Superior temporal gyrus (tissue), 1 donor: ENCODE data around the gene RPL7L1.
"Not testable (repeated sequence)": the region's sequence is repeated elsewhere in the genome, so short reads cannot be mapped to it uniquely, and the experiment has no call there.

ENCODE experiments used
- DNase-seq: peaks from one replicate; pipeline ENCODE4 v3.0.0-alpha.2; 2016; ENCODE audit errors: extremely low spot score

The RPL7L1 gene

DNA sequence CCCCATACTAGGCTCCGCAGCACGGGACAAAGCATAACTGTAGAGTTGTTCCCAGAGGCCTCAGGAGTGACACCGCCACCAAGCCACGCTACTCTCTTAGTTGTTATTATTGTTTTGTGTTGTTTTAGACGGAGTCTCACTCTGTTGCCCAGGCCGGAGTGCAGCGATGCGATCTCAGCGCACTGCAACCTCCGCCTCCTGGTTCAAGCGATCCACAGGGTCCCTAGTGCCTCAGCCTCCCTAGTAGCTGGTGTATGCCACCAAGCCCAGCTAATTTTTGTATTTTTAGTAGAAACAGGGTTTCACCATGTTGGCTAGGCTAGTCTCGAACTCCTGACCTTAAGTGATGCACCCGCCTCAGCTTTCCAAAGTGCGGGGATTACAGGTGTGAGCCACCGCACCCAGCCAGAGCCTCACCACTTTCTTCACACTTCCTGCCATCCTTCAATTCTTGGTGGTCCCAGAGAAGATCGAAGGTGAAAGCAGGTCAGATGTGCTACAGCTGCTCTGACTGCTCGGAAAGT lies 11.8 kb downstream of the RPL7L1 start:
- DNase-seq: no peak

DNA sequence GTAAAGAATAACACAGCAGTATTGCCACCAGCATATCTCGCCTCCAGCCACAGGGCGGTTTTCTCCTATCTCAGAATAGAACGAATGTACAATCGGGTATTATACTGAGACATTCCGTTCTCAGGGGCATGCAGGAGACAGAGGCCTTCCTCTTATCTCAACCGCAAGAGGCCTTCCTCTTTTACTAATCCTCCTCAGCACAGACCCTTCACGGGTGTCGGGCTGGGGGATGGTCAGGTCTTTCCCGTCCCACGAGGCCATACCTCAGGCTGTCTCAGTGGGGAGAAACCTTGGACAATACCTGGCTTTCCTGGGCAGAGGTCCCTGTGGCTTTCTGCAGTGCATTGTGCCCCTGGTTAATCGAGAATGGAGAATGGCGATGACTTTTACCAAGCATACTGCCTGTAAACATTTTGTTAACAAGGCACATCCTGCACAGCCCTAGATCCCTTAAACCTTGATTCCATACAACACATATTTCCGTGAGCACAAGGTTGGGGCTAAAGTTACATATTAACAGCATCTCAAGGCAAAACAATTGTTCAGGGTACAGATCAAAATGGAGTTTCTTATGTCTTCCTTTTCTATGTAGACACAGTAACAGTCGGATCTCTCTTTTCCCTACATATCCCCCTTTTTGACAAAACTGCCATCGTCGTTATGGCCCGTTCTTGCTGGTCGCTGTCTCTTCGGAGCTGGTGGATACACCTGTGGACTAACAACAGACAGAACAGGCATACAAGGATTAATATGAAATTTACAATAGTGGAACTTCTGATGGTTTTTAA lies 14.8 kb downstream of the RPL7L1 start:
- not testable (repeated sequence) for DNase-seq

DNA sequence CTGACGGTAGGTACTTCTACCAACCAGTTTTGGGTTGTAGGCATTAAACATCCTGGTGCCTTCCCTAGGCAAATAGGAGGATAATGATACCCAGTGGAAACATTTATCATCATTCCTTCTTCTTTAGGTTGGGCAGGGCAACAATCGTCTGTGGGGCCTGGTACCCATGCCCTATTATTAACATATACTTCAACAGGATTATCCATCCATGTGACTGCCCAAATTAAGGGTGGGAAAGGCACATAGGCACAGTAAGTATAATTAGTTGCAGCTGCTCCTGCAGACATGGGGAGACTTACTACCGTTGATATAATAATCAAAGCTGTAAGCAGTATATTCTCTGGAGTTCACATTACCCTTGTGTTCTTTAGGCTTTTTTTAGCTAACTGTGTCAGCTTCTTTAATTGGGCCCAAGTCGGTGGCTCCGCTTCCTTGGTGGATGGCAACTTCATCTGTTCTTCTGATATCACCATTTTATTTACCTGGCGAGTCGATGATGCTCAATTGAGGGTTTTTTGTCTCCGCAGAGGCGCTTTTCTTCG lies 16.8 kb downstream of the RPL7L1 start:
- DNase-seq: no peak

DNA sequence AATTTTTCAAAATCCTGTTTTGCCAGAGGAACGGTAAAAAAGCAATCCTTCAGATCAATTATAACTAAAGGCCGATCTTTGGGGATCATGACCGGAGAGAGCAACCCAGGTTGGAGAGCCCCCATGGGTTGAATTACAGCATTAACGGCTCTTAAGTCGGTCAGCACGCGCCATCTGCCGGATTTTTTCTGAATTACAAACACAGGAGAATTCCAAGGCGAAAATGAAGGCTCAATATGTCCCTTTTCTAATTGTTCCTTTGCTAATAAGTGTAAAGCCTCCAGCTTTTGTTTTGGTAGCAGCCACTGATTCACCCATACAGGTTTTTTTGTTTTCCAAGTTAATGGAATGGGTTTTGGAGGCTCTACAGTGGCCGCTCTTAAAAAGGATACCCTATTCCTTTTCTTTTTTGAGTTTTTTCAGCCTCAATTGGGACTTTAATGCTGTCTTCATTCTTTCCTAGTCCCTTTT lies 19.5 kb downstream of the RPL7L1 start:
- DNase-seq: peak; percentile 90

DNA sequence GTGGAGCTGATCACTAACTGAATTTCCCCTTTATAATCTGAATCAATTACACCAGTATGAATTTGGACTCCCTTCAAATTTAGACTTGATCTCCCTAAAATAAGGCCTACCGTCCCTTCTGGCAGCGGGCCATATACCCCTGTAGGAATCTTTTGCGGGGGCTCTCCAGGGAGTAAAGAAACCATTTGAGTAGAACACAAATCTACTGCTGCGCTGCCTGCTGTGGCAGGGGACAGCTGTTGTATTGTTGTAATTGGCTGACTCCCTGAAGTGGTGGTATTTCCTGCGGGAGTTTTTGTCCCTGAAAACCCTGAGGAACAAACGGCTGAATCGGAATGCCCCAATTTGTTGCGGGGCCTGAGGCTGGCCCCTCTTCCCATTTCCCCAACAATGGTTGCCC lies 20.5 kb downstream of the RPL7L1 start:
- no peak for DNase-seq

DNA sequence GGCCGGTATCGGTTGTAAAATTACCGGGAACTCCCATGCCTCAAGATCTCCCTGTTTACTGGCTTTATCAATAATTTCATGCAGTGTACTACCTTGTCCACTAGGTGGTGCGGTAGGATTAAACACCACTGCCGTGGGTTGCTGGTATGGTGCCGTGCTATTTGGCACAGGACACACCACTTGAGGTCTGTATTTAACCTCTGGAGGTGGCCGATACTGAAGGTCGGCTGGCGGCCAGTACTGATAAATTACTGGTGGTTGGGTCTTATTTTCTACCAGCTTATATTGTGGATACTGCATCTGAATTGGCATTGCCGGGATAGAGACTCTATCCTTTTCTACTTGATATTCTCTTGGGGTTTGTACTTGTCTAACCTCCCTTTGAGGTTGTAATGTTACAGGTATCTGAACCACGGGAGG lies 22.1 kb downstream of the RPL7L1 start:
- peak; percentile 96 for DNase-seq

DNA sequence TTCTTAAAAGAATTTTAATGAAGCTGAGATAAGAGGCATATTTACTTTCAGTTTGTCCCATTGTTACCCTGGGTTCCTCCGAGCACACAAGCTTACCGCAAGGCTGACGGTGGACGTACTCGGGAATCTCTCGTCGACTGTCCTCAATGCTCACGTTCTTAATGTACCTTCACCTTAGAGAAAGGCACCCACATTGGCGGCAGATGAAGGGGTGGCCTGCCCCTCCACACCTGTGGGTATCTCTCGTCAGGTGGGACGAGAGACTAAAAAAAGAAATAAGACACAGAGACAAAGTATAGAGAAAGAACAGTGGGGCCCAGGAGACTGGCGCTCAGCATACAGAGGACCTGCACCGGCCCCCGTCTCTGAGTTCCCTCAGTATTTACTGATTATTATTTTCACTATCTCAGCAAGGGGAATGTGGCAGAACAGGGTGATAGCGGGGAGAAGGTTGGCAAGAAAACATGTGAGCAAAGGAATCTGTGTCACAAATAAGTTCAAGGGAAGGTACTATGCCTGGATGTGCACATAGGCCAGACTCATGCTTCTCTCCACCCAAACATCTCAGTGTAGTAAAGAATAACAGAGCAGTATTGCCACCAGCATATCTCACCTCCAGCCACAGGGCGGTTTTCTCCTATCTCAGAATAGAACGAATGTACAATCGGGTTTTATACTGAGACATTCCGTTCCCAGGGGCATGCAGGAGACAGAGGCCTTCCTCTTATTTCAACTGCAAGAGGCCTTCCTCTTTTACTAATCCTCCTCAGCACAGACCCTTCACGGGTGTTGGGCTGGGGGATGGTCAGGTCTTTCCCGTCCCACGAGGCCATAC lies 23.2 kb downstream of the RPL7L1 start:
- DNase-seq: not testable (repeated sequence)

DNA sequence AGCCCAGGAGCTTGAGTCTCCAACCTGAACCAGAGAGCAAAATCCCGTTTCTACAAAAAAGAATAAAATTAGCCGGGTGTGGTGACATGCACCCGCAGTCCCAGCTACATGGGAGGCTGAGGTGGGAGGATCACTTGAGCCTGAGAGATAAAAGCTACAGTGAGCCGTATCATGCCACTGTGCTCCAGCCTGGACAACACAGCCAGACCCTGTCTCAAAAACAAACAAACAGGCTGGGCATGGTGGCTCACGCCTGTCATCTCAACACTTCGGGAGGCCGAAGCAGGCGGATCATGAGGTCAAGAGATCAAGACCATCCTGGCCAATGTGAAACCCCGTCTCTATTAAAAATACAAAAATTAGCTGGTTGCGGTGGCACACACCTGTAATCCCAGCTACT lies 25.1 kb downstream of the RPL7L1 start:
- DNase-seq: no peak

DNA sequence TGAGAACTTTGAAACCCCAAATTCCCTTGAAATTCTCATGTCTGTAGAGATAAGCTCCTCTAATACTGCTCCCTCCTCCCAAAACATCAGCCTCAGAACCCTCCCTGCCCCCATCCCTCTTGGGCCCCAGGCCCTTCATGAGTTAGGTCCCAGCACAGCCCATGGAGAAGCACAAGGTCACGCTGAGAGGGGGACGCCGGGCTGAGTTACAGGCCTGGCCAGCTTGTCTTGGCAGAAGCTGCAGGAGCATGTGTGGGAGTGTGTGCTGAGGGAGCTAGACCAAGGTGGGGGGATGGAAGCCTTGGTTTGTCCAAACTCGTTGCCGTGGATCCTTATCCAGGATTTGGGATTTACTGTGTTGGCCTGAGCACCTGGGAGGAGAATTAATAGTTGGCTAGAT lies 27.9 kb downstream of the RPL7L1 start:
- DNase-seq: no peak

DNA sequence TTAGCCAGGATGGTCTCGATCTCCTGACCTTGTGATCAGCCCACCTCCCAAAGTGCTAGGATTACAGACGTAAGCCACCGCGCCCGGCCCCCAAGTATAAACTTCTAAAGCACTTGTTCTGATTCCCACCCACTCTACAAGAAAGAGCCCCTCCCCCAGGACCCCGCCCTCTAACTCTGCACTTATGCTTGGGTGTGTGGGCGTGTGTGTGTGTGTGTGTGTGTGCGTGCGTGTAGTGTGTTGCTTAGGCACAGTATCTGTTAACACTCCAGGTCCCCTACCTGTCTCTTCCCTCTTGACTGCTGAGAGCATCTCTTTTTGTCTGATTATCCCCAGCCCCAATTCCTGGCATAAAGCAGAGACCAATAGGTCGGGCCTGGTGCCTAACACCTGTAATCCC lies 30.4 kb downstream of the RPL7L1 start:
- no peak for DNase-seq

DNA sequence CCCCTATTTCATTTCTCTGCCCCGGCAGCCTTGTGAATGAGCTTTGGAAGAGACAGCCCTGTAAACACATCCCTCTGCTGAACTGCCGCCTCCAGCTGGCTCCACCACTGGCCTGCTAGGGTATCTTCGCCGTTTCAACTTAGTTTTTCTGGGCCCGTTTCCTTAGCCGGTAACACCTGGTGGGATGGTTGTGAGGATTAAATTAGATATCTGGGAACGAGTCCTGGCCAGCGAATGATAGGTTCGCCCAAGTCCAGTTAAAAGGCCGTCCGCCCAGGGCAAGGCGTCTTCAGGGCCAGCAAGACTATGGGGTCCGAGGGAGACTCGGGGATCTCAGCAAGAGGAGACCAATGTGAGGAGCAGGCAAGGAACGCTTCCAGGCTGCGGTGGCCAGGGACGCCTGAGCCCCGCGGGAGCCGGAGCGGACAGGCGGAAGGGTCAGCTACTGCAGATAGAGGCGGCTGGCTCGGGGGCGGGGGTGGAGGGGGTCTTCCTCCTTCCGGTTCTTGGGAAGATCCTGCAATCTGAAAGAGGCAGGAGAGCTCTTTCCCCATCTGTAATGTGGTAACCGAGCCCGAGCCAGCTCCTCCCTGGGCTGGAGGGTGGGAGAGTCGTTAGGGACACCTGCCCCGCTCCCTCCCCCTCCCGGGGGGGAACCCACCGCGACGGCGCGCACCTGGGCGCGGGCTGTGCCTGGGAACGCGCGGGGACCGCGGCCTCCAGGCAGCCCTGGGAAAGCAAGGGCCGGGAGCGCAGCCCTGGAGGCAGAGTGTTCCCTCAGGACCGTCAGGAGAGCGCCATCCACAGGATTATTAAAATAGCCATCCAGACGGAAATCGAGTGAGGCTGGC lies 32.0 kb downstream of the RPL7L1 start:
- DNase-seq: no peak

DNA sequence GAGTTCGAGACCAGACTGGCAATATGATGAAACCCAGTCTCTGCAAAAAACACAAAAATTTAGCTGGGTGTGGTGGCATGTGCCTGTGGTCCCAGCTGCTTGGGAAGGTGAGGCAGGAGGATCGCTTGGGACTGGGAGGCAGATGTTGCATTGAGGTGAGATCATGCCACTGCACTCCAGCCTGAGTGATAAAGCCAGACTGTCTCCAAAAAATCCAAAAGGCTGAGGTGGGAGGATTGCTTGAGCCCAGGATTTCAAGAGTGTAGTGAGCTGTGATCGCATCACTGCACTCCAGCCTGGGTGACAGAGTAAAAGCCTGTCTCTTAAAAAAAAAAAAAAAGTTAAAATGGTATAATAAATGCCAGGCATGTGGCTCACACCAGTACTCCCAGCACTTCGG lies 35.1 kb downstream of the RPL7L1 start:
- DNase-seq: no peak

DNA sequence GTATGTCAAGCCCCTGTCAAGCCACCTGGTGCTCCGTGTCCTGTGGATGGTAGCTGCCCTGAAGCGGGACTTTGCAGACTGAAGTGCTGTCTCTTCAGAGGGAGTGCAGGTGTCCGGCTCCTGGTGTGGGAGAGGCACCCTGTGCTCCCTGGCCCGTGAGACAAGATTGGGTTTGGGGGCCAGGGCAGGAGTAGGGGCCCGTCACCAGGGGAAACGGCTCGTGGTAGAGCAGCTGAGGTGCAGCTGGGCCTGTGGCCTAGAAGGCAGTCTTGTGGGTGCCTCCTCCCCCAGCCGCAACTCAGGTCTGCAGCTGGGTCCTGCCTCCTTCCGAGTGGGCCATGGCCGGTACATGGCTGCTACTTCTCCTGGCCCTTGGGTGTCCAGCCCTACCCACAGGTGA lies 36.3 kb downstream of the RPL7L1 start, which contains the start of gene PTCRA:
PTCRA (plus strand) TSS at position 322 of the 400 bp plus-strand sequence; CDS start at position 339, 17 bp downstream.
- DNase-seq: no peak

DNA sequence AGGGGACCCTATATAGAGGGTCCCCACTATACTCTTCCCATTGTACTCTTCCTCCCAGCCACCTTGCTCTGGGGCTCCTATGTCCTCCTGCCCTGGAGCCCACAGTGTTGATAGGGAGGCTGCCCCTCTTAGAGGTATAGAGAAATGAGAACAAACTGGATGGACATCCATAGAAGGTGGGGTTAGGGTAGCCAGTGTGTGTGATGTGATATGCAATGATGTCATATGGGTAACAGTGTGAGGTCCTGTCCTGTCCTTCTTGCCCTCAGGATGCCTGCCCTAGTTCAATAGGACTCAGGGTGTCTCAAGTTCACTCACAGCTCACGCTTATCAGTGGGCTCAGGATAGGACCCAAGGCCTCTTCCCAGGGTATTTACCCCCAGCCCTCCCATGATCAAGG lies 36.9 kb downstream of the RPL7L1 start:
- no peak for DNase-seq

DNA sequence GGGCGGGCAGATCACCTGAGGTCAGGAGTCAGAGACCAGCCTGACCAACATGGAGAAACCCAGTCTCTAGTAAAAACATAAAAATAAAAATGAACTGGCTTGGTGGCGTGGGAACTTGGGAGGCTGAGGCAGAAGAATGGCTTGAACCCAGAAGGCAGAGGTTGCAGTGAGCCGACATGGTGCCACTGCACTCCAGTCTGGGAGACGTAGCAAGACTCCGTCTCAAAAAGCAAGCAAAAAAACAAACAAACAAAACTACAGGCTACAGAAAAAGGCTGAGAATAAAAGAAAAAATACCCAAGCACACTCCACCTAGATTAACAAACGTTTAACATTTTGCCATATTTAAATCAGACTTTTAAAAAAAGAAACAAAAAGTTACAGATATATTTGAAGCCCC lies 42.4 kb downstream of the RPL7L1 start:
- DNase-seq: no peak

DNA sequence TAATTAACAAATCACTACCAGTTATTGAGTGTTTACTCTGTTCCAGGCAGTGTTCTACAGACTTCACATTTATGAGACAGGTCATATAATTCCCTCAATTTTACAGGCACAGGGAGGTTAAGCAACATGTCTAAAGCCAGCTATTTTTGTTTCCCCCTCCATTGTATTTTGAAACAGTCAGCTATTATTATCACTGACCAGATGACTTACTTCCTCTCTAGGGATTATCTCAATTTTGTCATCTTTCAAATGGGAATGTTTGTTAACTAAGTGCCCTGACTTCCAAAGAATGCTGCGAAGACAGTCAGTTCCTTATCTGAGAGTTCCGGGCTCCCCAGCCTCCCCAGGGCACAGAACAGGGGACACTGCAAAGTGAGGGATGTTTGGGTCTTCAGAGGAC lies 44.2 kb downstream of the RPL7L1 start:
- no peak for DNase-seq

DNA sequence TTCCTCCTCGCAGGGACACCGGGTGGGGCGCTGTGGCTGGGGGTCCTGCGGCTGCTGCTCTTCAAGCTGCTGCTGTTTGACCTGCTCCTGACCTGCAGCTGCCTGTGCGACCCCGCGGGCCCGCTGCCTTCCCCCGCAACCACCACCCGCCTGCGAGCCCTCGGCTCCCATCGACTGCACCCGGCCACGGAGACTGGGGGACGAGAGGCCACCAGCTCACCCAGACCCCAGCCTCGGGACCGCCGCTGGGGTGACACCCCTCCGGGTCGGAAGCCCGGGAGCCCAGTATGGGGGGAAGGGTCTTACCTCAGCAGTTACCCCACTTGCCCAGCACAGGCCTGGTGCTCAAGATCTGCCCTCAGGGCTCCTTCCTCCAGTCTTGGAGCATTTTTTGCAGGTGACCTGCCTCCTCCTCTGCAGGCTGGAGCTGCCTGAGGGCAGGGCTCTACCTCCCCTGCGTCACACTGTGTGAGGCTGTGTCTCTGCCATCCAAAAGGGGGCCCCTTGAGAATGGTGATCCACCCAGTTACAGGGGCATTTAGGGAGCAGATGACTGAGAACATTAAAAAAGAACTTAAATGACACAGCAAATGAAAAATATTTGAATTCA lies 45.9 kb downstream of the RPL7L1 start:
- no peak for DNase-seq

DNA sequence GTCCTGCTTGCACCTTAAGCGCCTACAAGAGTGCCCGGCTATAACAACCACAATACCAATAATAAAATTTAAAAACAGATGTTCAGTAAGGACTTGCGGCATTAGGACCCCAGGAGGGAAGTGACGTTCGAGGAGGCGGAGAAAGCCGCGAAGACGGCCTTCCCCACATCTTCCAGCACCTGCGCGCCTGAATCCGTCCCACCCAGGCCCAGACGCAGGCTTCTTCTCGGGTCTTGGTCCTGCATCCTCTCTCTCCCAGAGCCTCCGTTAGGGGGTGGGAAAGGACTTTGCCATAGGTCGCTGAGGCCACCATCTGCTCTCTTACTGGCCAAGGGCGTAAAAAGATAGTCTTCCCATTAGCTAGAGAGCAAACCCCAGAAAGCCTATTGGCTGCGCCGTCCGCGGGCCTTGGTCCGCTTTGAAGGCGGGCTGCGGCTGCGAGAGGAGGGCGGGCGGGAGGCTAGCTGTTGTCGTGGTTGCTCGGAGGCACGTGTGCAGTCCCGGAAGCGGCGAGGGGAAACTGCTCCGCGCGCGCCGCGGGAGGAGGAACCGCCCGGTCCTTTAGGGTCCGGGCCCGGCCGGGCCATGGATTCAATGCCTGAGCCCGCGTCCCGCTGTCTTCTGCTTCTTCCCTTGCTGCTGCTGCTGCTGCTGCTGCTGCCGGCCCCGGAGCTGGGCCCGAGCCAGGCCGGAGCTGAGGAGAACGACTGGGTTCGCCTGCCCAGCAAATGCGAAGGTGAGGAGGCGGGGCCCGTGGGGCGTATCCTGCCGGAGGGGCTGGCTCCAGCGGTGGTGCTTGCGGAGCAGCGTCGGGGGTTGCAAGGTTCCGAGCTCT lies 49.8 kb downstream of the RPL7L1 start, which contains the start of gene CNPY3:
CNPY3 (plus strand) TSS at position 495 of the 835 bp plus-strand sequence; CDS start at position 586, 91 bp downstream.
- peak; percentile 95 for DNase-seq

DNA sequence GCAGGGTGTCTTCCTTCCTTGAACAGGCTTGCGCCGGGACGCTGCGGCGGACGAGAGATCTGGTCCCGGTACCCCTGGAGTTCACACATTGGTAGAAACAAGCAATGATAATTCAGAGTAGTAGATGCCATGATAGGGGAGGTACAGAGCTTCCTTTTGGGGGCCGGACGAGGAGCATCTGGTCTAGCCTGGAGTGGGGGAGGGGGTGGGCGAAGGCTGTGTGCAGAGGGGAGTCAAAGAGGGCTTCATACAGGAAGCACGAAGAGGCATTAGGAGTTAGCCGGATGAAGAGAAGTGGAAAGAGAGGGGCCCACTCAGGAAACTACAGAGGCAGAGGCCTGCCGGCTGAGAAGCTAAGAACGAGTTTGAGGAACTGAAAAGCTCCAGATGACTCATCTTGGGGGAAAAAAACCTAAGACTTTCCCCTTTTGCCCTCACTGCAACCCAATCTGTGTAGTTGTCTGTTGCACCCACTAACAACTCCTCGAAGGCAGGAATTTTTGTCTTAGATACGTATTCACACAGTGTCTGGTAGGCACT lies 50.5 kb downstream of the RPL7L1 start:
- DNase-seq: peak; percentile 38

DNA sequence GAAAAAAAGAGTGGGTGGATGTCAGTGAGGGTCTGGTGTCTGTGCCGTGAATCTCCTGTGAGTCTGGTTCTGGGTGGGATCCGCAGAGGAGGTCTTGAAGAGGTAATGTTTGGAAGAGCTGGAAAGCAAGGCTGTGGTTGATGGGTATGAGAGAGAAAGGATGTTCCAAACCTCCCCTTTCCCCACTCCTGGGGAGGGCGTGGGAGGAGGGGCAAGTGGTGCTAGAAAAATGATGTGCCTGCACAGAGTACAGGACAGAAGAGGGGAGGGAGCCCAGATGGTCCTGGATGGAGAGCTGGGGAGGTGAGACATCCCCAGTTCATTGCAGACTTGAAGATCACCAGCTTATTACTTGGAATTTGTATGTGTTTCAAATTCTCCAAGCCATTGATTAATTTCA lies 53.0 kb downstream of the RPL7L1 start:
- no peak for DNase-seq
